HG02870 (cell line): Measurements from ENCODE around the gene HEPACAM.

Experiments used
- ATAC-seq: cut with Tn5 transposase; IDR thresholded peaks from one replicate; pipeline ENCODE4 v1.9.1; 2021; ENCODE audit warnings: mild to moderate bottlenecking, moderate library complexity; ENCODE audit not compliant: unreplicated experiment

The HEPACAM gene

GRCh38 chr11:124943254-124943616, 7.4 kb upstream of the HEPACAM start:
- no peak for ATAC-seq

- ATAC-seq, result no peak
Observed at GRCh38 chr11:124942466-124943253, 6.8 kb upstream of the HEPACAM start.

- ATAC-seq, result peak; percentile 82
Observed at GRCh38 chr11:124941703-124942102, 5.9 kb upstream of the HEPACAM start.

- no peak for ATAC-seq
Observed at GRCh38 chr11:124938970-124939369, 3.1 kb upstream of the HEPACAM start.

- ATAC-seq, result no peak
Observed at GRCh38 chr11:124938206-124938765, 2.4 kb upstream of the HEPACAM start.

GRCh38 chr11:124937336-124937935, 1.6 kb upstream of the HEPACAM start:
- no peak for ATAC-seq

GRCh38 chr11:124934862-124935547, 842 bp downstream of the HEPACAM start:
- ATAC-seq, result no peak

- ATAC-seq, result peak; percentile 79
Observed at GRCh38 chr11:124930799-124931198, 5.0 kb downstream of the HEPACAM start.

GRCh38 chr11:124928942-124929665, 6.7 kb downstream of the HEPACAM start:
- no peak for ATAC-seq

- ATAC-seq, result no peak
Observed at GRCh38 chr11:124923296-124923695, 12.6 kb downstream of the HEPACAM start.

- ATAC-seq, result no peak
Observed at GRCh38 chr11:124922831-124923230, 13.0 kb downstream of the HEPACAM start.

- ATAC-seq, result peak; percentile 55
Observed at GRCh38 chr11:124920870-124921609, 14.8 kb downstream of the HEPACAM start.

- ATAC-seq, result no peak
Observed at GRCh38 chr11:124920356-124920755, 15.5 kb downstream of the HEPACAM start.

- ATAC-seq, result no peak
Observed at GRCh38 chr11:124919898-124920297, 15.9 kb downstream of the HEPACAM start.

GRCh38 chr11:124918950-124919349, 16.9 kb downstream of the HEPACAM start, which contains the start of gene HEPN1:
TSS of gene HEPN1 (plus strand) at chr11:124919250.
- no peak for ATAC-seq

- ATAC-seq, result no peak
Observed at GRCh38 chr11:124917115-124917637, 18.7 kb downstream of the HEPACAM start.

GRCh38 chr11:124916370-124916710, 19.5 kb downstream of the HEPACAM start:
- no peak for ATAC-seq

GRCh38 chr11:124915541-124916369, 20.1 kb downstream of the HEPACAM start:
- no peak for ATAC-seq

- no peak for ATAC-seq
Observed at GRCh38 chr11:124902616-124903015, 33.2 kb downstream of the HEPACAM start.
